AG04449 (cell line): ENCODE data around the gene DCTN3.

Source experiments
- CTCF ChIA-PET: fragments of 350-600 bp; formaldehyde crosslinking; extraction: SDS; loops from one replicate; lab custom pipeline; 2021; ENCODE audit warnings: antibody characterized with exemption; lab: Yijun Ruan, JAX
- POLR2A ChIA-PET: fragments of 400-600, 350-600 bp; formaldehyde crosslinking; extraction: SDS; loops from one replicate; lab custom pipeline; 2020; ENCODE audit warnings: antibody characterized with exemption, inconsistent platforms; lab: Yijun Ruan, JAX
- DNase-seq: peaks from one replicate; pipeline ENCODE4 v3.0.0-alpha.2; 2010; ENCODE audit warnings: low read depth, low spot score
- H3K4me3 ChIP-seq: 2 replicates; pipeline ENCODE4 v1.5.1; 2011; ENCODE audit warnings: low read depth, mild to moderate bottlenecking, control low read depth, low read length
- CTCF ChIP-seq: IDR thresholded peaks from one replicate; pipeline ENCODE4 v1.5.1; 2011; ENCODE audit warnings: mild to moderate bottlenecking, moderate library complexity, low read length, control low read depth, inconsistent platforms; ENCODE audit not compliant: insufficient read depth; ENCODE audit errors: missing control alignments

The DCTN3 gene

GRCh38 chr9:34620061-34620994 is at the start of gene DCTN3:
TSS of gene DCTN3 (minus strand) at chr9:34620495. CDS start at chr9:34620464, 31 bp downstream.
- TF ChIP-seq CTCF: no peak
- DNase-seq: peak; percentile 75
- ChIA-PET POLR2A (interaction anchor here (0.9 to 1.5 kb wide), 2 partner anchors 14 to 33 kb away, joined by 3 to 5 read pairs; no protein-coding TSS in a partner anchor), CTCF (interaction anchor here (0.6 to 5.3 kb wide), 15 partner anchors 8 to 242 kb away, joined by 3 to 138 read pairs (median 4); partner anchors contain the start of genes ARID3C, RPP25L and SIGMAR1)
- H3K4me3 ChIP-seq: peak within 1 kb of the TSS; percentile 92

GRCh38 chr9:34665381-34666250 is 45.3 kb upstream of the DCTN3 start:
- ChIA-PET POLR2A (interaction anchor here (1.2 to 2.1 kb wide), 3 partner anchors 10 to 19 kb away, joined by 5 to 11 read pairs (median 8); partner anchors contain the start of genes GALT and IL11RA), CTCF (interaction anchor here (1.2 to 8.4 kb wide), 11 partner anchors 10 to 37 kb away, joined by 3 to 153 read pairs (median 8); partner anchors contain the start of genes GALT, IL11RA and SIGMAR1)
- TF ChIP-seq CTCF: no peak
- H3K4me3 ChIP-seq: peak overlapping the region; percentile 92
- peak; percentile 65 for DNase-seq

GRCh38 chr9:34665067-34665380 is 44.7 kb upstream of the DCTN3 start:
- peak overlapping the region; percentile 63 for H3K4me3 ChIP-seq
- ChIA-PET POLR2A (interaction anchor here (1.2 to 2.1 kb wide), 3 partner anchors 10 to 18 kb away, joined by 5 to 11 read pairs (median 8); partner anchors contain the start of genes GALT and IL11RA), CTCF (interaction anchor here (0.7 to 8.4 kb wide), 12 partner anchors 10 to 61 kb away, joined by 3 to 153 read pairs (median 6); partner anchors contain the start of genes GALT, IL11RA and SIGMAR1)
- TF ChIP-seq CTCF: no peak
- DNase-seq: no peak

- ChIA-PET POLR2A (interaction anchor here (1.2 to 2.1 kb wide), 3 partner anchors 9 to 18 kb away, joined by 5 to 11 read pairs (median 8); partner anchors contain the start of genes GALT and IL11RA), CTCF (interaction anchor here (0.7 to 8.4 kb wide), 16 partner anchors 11 to 61 kb away, joined by 3 to 153 read pairs (median 5); partner anchors contain the start of genes CCL19, CCL21, GALT and IL11RA)
- no peak for DNase-seq
- peak overlapping the region; percentile 63 for H3K4me3 ChIP-seq
- peak; percentile 97 for TF ChIP-seq CTCF
Observed at GRCh38 chr9:34664281-34665066, 44.2 kb upstream of the DCTN3 start.

GRCh38 chr9:34663303-34663605 is 43.0 kb upstream of the DCTN3 start:
- no peak overlapping the region for H3K4me3 ChIP-seq
- TF ChIP-seq CTCF: no peak
- no peak for DNase-seq
- POLR2A ChIA-PET: interaction anchor here (0.8 kb wide), 1 partner anchor 16 kb away, joined by 3 read pairs; the partner anchor contains the start of gene GALT
- CTCF ChIA-PET: interaction anchor here (0.7 to 8.4 kb wide), 8 partner anchors 12 to 72 kb away, joined by 3 to 153 read pairs (median 4); partner anchors contain the start of genes CCL21, GALT, IL11RA and RPP25L
